Liver (tissue), 3 donors: Measurements from ENCODE around the gene TMUB1.

ENCODE experiments used
- EGR1 ChIP-seq, 2 donors: IDR thresholded peaks; 2 replicates each; pipeline ENCODE4 v1.6.1; 2016 to 2018; ENCODE audit warnings: antibody characterized with exemption in 2 of 2, low read depth in 2 of 2
- FOXA1 ChIP-seq: IDR thresholded peaks from 2 replicates; pipeline ENCODE4 v1.6.1; 2016; ENCODE audit warnings: antibody characterized with exemption
- FOXA2 ChIP-seq: IDR thresholded peaks from 2 replicates; pipeline ENCODE4 v1.6.1; 2016; ENCODE audit warnings: antibody characterized with exemption
- HNF4G ChIP-seq: IDR thresholded peaks from 2 replicates; pipeline ENCODE4 v1.6.1; 2016; ENCODE audit warnings: antibody characterized with exemption
- JUND ChIP-seq, 2 donors: IDR thresholded peaks; 2 replicates each; pipeline ENCODE4 v1.6.1; 2016; ENCODE audit warnings: antibody characterized with exemption in 2 of 2
- NR2F2 ChIP-seq: IDR thresholded peaks from 2 replicates; pipeline ENCODE4 v1.6.1; 2016; ENCODE audit warnings: antibody characterized with exemption
- RAD21 ChIP-seq, 2 donors: IDR thresholded peaks; 2 replicates each; pipeline ENCODE4 v1.6.1; 2016; ENCODE audit warnings: antibody characterized with exemption in 2 of 2, mild to moderate bottlenecking in 2 of 2
- RXRA ChIP-seq, 2 donors: IDR thresholded peaks; 2 replicates each; pipeline ENCODE4 v1.6.1; 2017 to 2018; ENCODE audit warnings: antibody characterized with exemption in 2 of 2, mild to moderate bottlenecking in 1 of 2
- TAF1 ChIP-seq: conservative IDR thresholded peaks from 2 replicates; pipeline ENCODE4 v1.6.1; 2016; ENCODE audit warnings: antibody characterized with exemption, mild to moderate bottlenecking
- YY1 ChIP-seq: IDR thresholded peaks from 2 replicates; pipeline ENCODE4 v1.6.1; 2016; ENCODE audit warnings: antibody characterized with exemption, mild to moderate bottlenecking
- TF ChIP-seq, protein P1 (sequence below): fragments of 150-350 bp; IDR thresholded peaks from 2 replicates; pipeline ENCODE4 v1.5.1; 2017; ENCODE audit warnings: improper control_type of control experiment, low read depth, low read length; ENCODE audit not compliant: missing input control
- TF ChIP-seq, protein P2 (sequence below): IDR thresholded peaks from 2 replicates; pipeline ENCODE4 v1.6.1; 2016; ENCODE audit warnings: antibody characterized with exemption, mild to moderate bottlenecking
- TF ChIP-seq, protein P3 (sequence below): IDR thresholded peaks from 2 replicates; pipeline ENCODE4 v1.6.1; 2016; ENCODE audit warnings: antibody characterized with exemption
- TF ChIP-seq, protein P4 (sequence below): IDR thresholded peaks from 2 replicates; pipeline ENCODE4 v1.6.1; 2016; ENCODE audit warnings: antibody characterized with exemption
- donor health status: healthy.
- donor health status: healthy.

DNA sequence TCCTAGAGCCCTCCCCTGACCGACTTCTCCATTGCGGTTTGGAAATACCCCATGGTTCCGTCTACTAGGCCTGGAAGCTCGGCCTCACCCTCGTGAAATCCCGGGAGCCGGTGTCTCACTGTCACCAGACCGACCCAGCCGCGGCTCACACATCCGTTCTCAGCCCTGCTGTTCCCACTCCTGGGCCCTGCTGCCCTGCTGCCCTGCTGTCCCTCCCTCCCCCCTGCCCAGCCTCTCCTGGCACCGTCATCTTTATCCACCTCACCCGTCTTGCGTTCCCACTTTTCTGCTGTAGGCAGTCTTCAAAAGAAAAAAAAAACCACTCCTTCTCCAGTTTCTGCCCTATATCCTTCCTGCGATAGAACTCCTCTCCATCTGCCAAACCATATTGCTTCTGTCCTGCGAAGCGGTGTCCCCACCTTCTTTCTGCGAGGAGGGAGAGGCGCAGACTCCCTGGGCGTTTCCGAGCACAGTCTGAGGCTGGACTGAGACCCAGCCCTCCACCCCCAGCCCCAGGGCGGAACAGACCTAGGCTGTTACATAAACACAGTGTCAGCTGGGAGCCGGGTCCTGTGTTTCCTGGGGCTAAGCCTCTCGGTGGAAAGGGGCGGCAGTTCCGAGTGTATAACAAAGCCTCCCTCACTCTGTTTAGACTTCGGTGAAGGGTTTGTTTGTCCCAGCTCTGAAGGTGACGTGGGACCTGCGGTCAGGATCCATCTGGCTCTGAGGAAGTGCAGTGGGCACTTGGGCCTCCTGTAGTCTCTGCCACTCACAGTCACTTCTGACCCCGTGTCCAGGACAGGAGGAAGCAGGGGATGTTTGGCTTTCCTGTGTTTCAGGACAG, 5.8 kb upstream of the TMUB1 start:
- TF ChIP-seq, protein P1, sequence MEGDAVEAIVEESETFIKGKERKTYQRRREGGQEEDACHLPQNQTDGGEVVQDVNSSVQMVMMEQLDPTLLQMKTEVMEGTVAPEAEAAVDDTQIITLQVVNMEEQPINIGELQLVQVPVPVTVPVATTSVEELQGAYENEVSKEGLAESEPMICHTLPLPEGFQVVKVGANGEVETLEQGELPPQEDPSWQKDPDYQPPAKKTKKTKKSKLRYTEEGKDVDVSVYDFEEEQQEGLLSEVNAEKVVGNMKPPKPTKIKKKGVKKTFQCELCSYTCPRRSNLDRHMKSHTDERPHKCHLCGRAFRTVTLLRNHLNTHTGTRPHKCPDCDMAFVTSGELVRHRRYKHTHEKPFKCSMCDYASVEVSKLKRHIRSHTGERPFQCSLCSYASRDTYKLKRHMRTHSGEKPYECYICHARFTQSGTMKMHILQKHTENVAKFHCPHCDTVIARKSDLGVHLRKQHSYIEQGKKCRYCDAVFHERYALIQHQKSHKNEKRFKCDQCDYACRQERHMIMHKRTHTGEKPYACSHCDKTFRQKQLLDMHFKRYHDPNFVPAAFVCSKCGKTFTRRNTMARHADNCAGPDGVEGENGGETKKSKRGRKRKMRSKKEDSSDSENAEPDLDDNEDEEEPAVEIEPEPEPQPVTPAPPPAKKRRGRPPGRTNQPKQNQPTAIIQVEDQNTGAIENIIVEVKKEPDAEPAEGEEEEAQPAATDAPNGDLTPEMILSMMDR, result no peak
- no peak for TF ChIP-seq YY1
- TF ChIP-seq RAD21 (IDR thresholded peaks at IDR 0.05), result no peak
- TF ChIP-seq HNF4G, result no peak
- peak in 1 of 2 donors; percentile 15 for TF ChIP-seq RXRA (IDR thresholded peaks at IDR 0.05)
- TF ChIP-seq, protein P2, sequence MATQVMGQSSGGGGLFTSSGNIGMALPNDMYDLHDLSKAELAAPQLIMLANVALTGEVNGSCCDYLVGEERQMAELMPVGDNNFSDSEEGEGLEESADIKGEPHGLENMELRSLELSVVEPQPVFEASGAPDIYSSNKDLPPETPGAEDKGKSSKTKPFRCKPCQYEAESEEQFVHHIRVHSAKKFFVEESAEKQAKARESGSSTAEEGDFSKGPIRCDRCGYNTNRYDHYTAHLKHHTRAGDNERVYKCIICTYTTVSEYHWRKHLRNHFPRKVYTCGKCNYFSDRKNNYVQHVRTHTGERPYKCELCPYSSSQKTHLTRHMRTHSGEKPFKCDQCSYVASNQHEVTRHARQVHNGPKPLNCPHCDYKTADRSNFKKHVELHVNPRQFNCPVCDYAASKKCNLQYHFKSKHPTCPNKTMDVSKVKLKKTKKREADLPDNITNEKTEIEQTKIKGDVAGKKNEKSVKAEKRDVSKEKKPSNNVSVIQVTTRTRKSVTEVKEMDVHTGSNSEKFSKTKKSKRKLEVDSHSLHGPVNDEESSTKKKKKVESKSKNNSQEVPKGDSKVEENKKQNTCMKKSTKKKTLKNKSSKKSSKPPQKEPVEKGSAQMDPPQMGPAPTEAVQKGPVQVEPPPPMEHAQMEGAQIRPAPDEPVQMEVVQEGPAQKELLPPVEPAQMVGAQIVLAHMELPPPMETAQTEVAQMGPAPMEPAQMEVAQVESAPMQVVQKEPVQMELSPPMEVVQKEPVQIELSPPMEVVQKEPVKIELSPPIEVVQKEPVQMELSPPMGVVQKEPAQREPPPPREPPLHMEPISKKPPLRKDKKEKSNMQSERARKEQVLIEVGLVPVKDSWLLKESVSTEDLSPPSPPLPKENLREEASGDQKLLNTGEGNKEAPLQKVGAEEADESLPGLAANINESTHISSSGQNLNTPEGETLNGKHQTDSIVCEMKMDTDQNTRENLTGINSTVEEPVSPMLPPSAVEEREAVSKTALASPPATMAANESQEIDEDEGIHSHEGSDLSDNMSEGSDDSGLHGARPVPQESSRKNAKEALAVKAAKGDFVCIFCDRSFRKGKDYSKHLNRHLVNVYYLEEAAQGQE, result no peak
- peak; percentile 79 for TF ChIP-seq NR2F2
- no peak for TF ChIP-seq JUND (IDR thresholded peaks at IDR 0.05)
- TF ChIP-seq TAF1, result no peak
- TF ChIP-seq, protein P3, sequence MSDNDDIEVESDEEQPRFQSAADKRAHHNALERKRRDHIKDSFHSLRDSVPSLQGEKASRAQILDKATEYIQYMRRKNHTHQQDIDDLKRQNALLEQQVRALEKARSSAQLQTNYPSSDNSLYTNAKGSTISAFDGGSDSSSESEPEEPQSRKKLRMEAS, result peak; percentile 21
- TF ChIP-seq, protein P4, sequence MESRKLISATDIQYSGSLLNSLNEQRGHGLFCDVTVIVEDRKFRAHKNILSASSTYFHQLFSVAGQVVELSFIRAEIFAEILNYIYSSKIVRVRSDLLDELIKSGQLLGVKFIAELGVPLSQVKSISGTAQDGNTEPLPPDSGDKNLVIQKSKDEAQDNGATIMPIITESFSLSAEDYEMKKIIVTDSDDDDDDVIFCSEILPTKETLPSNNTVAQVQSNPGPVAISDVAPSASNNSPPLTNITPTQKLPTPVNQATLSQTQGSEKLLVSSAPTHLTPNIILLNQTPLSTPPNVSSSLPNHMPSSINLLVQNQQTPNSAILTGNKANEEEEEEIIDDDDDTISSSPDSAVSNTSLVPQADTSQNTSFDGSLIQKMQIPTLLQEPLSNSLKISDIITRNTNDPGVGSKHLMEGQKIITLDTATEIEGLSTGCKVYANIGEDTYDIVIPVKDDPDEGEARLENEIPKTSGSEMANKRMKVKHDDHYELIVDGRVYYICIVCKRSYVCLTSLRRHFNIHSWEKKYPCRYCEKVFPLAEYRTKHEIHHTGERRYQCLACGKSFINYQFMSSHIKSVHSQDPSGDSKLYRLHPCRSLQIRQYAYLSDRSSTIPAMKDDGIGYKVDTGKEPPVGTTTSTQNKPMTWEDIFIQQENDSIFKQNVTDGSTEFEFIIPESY, result no peak
- no peak for TF ChIP-seq FOXA1
- no peak for TF ChIP-seq EGR1 (IDR thresholded peaks at IDR 0.05; ENCODE audit: low read depth in 2 of 2)
- TF ChIP-seq FOXA2, result no peak
